GM23338 (cell line): ENCODE results near the gene TSPOAP1.

Experiments
- CREB1 ChIP-seq: fragments of 250-450 bp; sonication (Bioruptor Pico); IDR thresholded peaks from 2 replicates; pipeline ENCODE4 v1.5.0; 2020; ENCODE audit warnings: low read depth, mild to moderate bottlenecking, moderate library complexity
- CTCF ChIP-seq, 2 experiments: fragments of 200-600 bp in 1 of 2; sonication (generic) in 1 of 2; conservative IDR thresholded peaks; 2 replicates each; pipeline versions ENCODE4 v1.5.1 to v1.6.1; 2016 to 2017; ENCODE audit warnings: antibody characterized with exemption in 2 of 2, low read depth in 2 of 2, mild to moderate bottlenecking in 2 of 2, moderate library complexity in 1 of 2
- ETS1 ChIP-seq: IDR thresholded peaks from 2 replicates; pipeline ENCODE4 v1.6.1; 2016; ENCODE audit warnings: antibody characterized with exemption
- EZH2 ChIP-seq: fragments of 200-600 bp; sonication (generic); IDR thresholded peaks from one replicate; pipeline ENCODE4 v1.8.0; 2017; ENCODE audit warnings: antibody characterized with exemption, mild to moderate bottlenecking, low read depth; ENCODE audit not compliant: unreplicated experiment
- EZH2phosphoT487 ChIP-seq: fragments of 200-600 bp; sonication (generic); IDR thresholded peaks from one replicate; pipeline ENCODE4 v1.8.1; 2018; ENCODE audit warnings: antibody characterized with exemption; ENCODE audit not compliant: unreplicated experiment
- POLR2AphosphoS5 ChIP-seq: IDR thresholded peaks from 2 replicates; pipeline ENCODE4 v1.6.1; 2016; ENCODE audit warnings: antibody characterized with exemption, low read depth
- REST ChIP-seq: IDR thresholded peaks from one replicate; pipeline ENCODE4 v1.6.1; 2018; ENCODE audit warnings: antibody characterized with exemption; ENCODE audit not compliant: unreplicated experiment
- ZNF114 ChIP-seq: fragments of 250-450 bp; sonication (Bioruptor Pico); IDR thresholded peaks from 2 replicates; pipeline ENCODE4 v1.5.0; 2020; ENCODE audit warnings: mild to moderate bottlenecking, moderate library complexity

- TF ChIP-seq CTCF (conservative IDR thresholded peaks at IDR 0.05; ENCODE audit: low read depth in 2 of 2) (no peak), EZH2 (no peak), POLR2AphosphoS5 (no peak), REST (no peak), EZH2phosphoT487 (no peak), ETS1 (no peak), CREB1 (CRISPR knock-in tag) (no peak), ZNF114 (CRISPR knock-in tag) (no peak)
Observed at GRCh38 chr17:58367461-58367860, 38.9 kb upstream of the TSPOAP1 start.
